ENCODE results near the gene SMAD1.

SMAD1 gene

DNA sequence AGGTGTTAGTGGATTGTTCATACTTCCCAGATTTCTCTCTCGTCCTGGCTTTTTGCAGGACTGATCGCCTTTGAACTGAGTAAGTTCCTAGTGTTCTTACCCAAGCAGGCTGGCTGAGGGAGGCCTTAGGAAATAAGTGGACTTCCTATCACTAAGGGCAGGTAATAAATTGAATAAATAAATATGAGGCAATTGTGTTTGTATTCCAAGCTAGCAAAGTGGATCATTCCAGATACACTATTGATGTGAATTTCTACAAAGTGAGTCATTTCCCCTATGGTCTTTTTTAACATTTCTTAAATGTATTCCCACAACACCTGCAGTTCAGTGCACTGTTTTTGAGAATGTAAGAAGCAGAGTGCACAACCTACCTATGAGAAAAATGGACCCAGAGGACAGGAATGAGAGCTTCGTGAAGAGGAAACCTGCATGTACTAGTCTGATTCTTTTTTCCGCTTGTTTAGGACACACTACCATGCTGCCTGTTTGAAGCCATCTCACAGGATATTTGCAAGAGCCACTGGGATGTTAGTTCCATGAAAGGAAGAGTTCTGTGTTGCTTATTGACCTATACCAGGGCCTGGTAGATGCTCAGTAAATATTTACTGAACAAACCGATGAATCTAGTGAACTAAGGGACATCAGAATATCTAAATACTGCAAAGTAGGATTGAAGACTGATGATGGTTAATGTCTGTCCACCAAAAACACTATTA, 29.0 kb upstream of the SMAD1 start:
- Histone ChIP-seq H3K9ac (ENCODE audit: low read depth in 1 of 2, low read length in 2 of 2) (no peak overlapping the region), H3K4me3 (ENCODE audit: low read length in 2 of 2) (no peak overlapping the region), H3K36me3 (ENCODE audit: control insufficient read depth in 2 of 2, insufficient read depth in 2 of 2, low read length in 2 of 2) (no peaks in the 10 kb centered on the region), H3K27me3 (ENCODE audit: control insufficient read depth in 2 of 2, insufficient read depth in 2 of 2, low read length in 2 of 2) (no peaks in the 10 kb centered on the region), H3K27ac (ENCODE audit: low read depth in 2 of 2, low read length in 2 of 2) (no peak overlapping the region), H3K9me3 (ENCODE audit: control insufficient read depth in 2 of 2, low read length in 2 of 2) (no peaks in the 10 kb centered on the region), H3K4me1 (ENCODE audit: control insufficient read depth in 2 of 2, insufficient read depth in 2 of 2, low read length in 2 of 2) (no peaks in the 10 kb centered on the region)

GRCh38 chr4:145453163-145453520, 28.5 kb upstream of the SMAD1 start:
- H3K9me3 ChIP-seq (ENCODE audit: control insufficient read depth in 2 of 2, low read length in 2 of 2), result no peaks in the 10 kb centered on the region
- H3K9ac ChIP-seq (ENCODE audit: low read depth in 1 of 2, low read length in 2 of 2), result no peak overlapping the region
- no peaks in the 10 kb centered on the region for H3K27me3 ChIP-seq (ENCODE audit: control insufficient read depth in 2 of 2, insufficient read depth in 2 of 2, low read length in 2 of 2)
- no peaks in the 10 kb centered on the region for H3K4me1 ChIP-seq (ENCODE audit: control insufficient read depth in 2 of 2, insufficient read depth in 2 of 2, low read length in 2 of 2)
- no peak overlapping the region for H3K27ac ChIP-seq (ENCODE audit: low read depth in 2 of 2, low read length in 2 of 2)
- no peak overlapping the region for H3K4me3 ChIP-seq (ENCODE audit: low read length in 2 of 2)
- H3K36me3 ChIP-seq (ENCODE audit: control insufficient read depth in 2 of 2, insufficient read depth in 2 of 2, low read length in 2 of 2), result no peaks in the 10 kb centered on the region

GRCh38 chr4:145473203-145473602, 8.4 kb upstream of the SMAD1 start:
- no peak overlapping the region for H3K27ac ChIP-seq (ENCODE audit: low read depth in 2 of 2, low read length in 2 of 2)
- no peak overlapping the region for H3K9ac ChIP-seq (ENCODE audit: low read depth in 1 of 2, low read length in 2 of 2)
- no peaks in the 10 kb centered on the region for H3K36me3 ChIP-seq (ENCODE audit: control insufficient read depth in 2 of 2, insufficient read depth in 2 of 2, low read length in 2 of 2)
- H3K9me3 ChIP-seq (ENCODE audit: control insufficient read depth in 2 of 2, low read length in 2 of 2), result peaks cover 0 to 4% of the 10 kb centered on the region in 2 donors
- no peak overlapping the region for H3K4me3 ChIP-seq (ENCODE audit: low read length in 2 of 2)
- H3K27me3 ChIP-seq (ENCODE audit: control insufficient read depth in 2 of 2, insufficient read depth in 2 of 2, low read length in 2 of 2), result no peaks in the 10 kb centered on the region
- no peaks in the 10 kb centered on the region for H3K4me1 ChIP-seq (ENCODE audit: control insufficient read depth in 2 of 2, insufficient read depth in 2 of 2, low read length in 2 of 2)

GRCh38 chr4:145480257-145480656, 1.4 kb upstream of the SMAD1 start:
- H3K4me1 ChIP-seq (ENCODE audit: control insufficient read depth in 2 of 2, insufficient read depth in 2 of 2, low read length in 2 of 2), result peaks cover 4 to 22% of the 10 kb centered on the region in 2 donors
- H3K27me3 ChIP-seq (ENCODE audit: control insufficient read depth in 2 of 2, insufficient read depth in 2 of 2, low read length in 2 of 2), result no peaks in the 10 kb centered on the region
- no peaks in the 10 kb centered on the region for H3K36me3 ChIP-seq (ENCODE audit: control insufficient read depth in 2 of 2, insufficient read depth in 2 of 2, low read length in 2 of 2)
- no peaks in the 10 kb centered on the region for H3K9me3 ChIP-seq (ENCODE audit: control insufficient read depth in 2 of 2, low read length in 2 of 2)
- H3K9ac ChIP-seq (ENCODE audit: low read depth in 1 of 2, low read length in 2 of 2), result no peak overlapping the region
- H3K27ac ChIP-seq (ENCODE audit: low read depth in 2 of 2, low read length in 2 of 2), result no peak overlapping the region
- H3K4me3 ChIP-seq (ENCODE audit: low read length in 2 of 2), result peak overlapping the region; percentile 12 to 94

GRCh38 chr4:145481942-145482208, 222 bp downstream of the SMAD1 start:
- H3K36me3 ChIP-seq (ENCODE audit: control insufficient read depth in 2 of 2, insufficient read depth in 2 of 2, low read length in 2 of 2), result no peaks in the 10 kb centered on the region
- H3K27me3 ChIP-seq (ENCODE audit: control insufficient read depth in 2 of 2, insufficient read depth in 2 of 2, low read length in 2 of 2), result no peaks in the 10 kb centered on the region
- H3K9me3 ChIP-seq (ENCODE audit: control insufficient read depth in 2 of 2, low read length in 2 of 2), result no peaks in the 10 kb centered on the region
- H3K4me3 ChIP-seq (ENCODE audit: low read length in 2 of 2), result peak overlapping the region; percentile 83 to 94
- H3K9ac ChIP-seq (ENCODE audit: low read depth in 1 of 2, low read length in 2 of 2), result peak overlapping the region in 1 of 2 donors; percentile 93
- H3K27ac ChIP-seq (ENCODE audit: low read depth in 2 of 2, low read length in 2 of 2), result peak overlapping the region; percentile 89 to 94
- peaks cover 4 to 22% of the 10 kb centered on the region in 2 donors for H3K4me1 ChIP-seq (ENCODE audit: control insufficient read depth in 2 of 2, insufficient read depth in 2 of 2, low read length in 2 of 2)

DNA sequence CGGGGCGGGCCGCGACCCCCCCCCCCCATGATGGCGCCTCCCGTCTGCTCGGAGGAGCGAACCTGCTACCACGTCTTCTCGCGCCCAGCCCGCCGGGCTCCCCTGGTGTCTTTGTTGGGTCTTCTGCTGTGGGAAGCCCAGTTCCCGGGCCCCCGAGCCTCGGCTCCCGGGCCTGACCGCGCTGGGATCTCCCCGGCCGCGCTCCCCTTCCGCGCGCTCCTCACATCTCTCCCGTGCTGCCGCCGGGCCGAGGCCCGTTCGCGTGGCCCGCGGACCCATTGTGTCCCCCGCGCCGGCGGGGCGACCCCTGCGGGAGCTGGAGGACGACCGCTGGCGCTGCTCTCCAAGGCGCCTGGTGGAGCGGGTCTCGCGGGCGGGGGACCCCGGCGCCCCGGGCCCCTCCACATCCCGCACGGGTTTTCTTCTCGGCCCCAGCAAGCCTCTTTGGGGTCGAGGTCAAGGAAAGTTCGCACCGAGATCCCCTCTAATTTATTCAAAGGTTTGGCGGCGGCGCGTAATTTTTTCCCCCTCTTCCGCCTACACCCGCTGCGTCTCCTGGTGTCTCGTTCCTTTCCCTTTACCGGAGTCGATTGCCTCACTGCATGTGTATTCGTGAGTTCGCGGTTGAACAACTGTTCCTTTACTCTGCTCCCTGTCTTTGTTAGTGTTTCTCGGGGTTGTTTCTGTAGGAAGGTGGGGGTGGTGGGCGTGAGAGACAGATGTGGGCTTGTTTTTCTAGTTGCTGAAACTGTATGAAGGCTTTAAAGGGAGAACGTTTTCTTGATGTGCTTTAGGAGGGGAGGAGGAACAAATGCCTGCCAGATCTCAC, 770 bp downstream of the SMAD1 start:
- H3K27ac ChIP-seq (ENCODE audit: low read depth in 2 of 2, low read length in 2 of 2), result peak overlapping the region; percentile 89 to 94
- H3K9me3 ChIP-seq (ENCODE audit: control insufficient read depth in 2 of 2, low read length in 2 of 2), result no peaks in the 10 kb centered on the region
- H3K36me3 ChIP-seq (ENCODE audit: control insufficient read depth in 2 of 2, insufficient read depth in 2 of 2, low read length in 2 of 2), result no peaks in the 10 kb centered on the region
- peaks cover 4 to 22% of the 10 kb centered on the region in 2 donors for H3K4me1 ChIP-seq (ENCODE audit: control insufficient read depth in 2 of 2, insufficient read depth in 2 of 2, low read length in 2 of 2)
- H3K27me3 ChIP-seq (ENCODE audit: control insufficient read depth in 2 of 2, insufficient read depth in 2 of 2, low read length in 2 of 2), result no peaks in the 10 kb centered on the region
- peak overlapping the region; percentile 83 to 94 for H3K4me3 ChIP-seq (ENCODE audit: low read length in 2 of 2)
- H3K9ac ChIP-seq (ENCODE audit: low read depth in 1 of 2, low read length in 2 of 2), result peak overlapping the region; percentile 75 to 93

DNA sequence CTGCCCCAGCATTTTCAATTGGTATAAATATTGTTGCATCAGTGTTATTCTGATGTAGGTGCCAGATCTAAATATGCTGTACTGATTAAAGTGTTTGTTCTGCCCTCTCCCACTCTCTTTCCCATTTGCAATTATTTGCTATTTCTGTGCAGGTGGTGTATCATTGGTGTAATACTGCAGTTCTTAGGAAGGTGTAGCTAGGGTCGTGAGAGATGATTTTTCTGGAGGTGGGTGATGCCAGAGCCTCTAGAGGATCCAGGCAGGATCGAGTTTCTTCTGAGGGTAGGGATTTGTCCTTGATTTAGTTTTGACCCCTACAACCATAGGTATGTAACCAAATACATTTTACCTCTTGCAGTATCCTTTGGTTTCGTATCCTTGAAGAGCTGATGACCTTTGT, 1.9 kb downstream of the SMAD1 start:
- H3K4me1 ChIP-seq (ENCODE audit: control insufficient read depth in 2 of 2, insufficient read depth in 2 of 2, low read length in 2 of 2), result peaks cover 4 to 22% of the 10 kb centered on the region in 2 donors
- H3K27me3 ChIP-seq (ENCODE audit: control insufficient read depth in 2 of 2, insufficient read depth in 2 of 2, low read length in 2 of 2), result no peaks in the 10 kb centered on the region
- H3K36me3 ChIP-seq (ENCODE audit: control insufficient read depth in 2 of 2, insufficient read depth in 2 of 2, low read length in 2 of 2), result no peaks in the 10 kb centered on the region
- H3K9me3 ChIP-seq (ENCODE audit: control insufficient read depth in 2 of 2, low read length in 2 of 2), result no peaks in the 10 kb centered on the region
- H3K4me3 ChIP-seq (ENCODE audit: low read length in 2 of 2), result peak overlapping the region; percentile 83 to 94
- H3K9ac ChIP-seq (ENCODE audit: low read depth in 1 of 2, low read length in 2 of 2), result peak overlapping the region in 1 of 2 donors; percentile 93
- H3K27ac ChIP-seq (ENCODE audit: low read depth in 2 of 2, low read length in 2 of 2), result no peak overlapping the region

GRCh38 chr4:145484225-145484846, 2.7 kb downstream of the SMAD1 start:
- H3K9ac ChIP-seq (ENCODE audit: low read depth in 1 of 2, low read length in 2 of 2), result no peak overlapping the region
- peaks cover 4 to 22% of the 10 kb centered on the region in 2 donors for H3K4me1 ChIP-seq (ENCODE audit: control insufficient read depth in 2 of 2, insufficient read depth in 2 of 2, low read length in 2 of 2)
- peak overlapping the region in 1 of 2 donors; percentile 94 for H3K4me3 ChIP-seq (ENCODE audit: low read length in 2 of 2)
- H3K27me3 ChIP-seq (ENCODE audit: control insufficient read depth in 2 of 2, insufficient read depth in 2 of 2, low read length in 2 of 2), result no peaks in the 10 kb centered on the region
- no peaks in the 10 kb centered on the region for H3K9me3 ChIP-seq (ENCODE audit: control insufficient read depth in 2 of 2, low read length in 2 of 2)
- no peaks in the 10 kb centered on the region for H3K36me3 ChIP-seq (ENCODE audit: control insufficient read depth in 2 of 2, insufficient read depth in 2 of 2, low read length in 2 of 2)
- no peak overlapping the region for H3K27ac ChIP-seq (ENCODE audit: low read depth in 2 of 2, low read length in 2 of 2)

DNA sequence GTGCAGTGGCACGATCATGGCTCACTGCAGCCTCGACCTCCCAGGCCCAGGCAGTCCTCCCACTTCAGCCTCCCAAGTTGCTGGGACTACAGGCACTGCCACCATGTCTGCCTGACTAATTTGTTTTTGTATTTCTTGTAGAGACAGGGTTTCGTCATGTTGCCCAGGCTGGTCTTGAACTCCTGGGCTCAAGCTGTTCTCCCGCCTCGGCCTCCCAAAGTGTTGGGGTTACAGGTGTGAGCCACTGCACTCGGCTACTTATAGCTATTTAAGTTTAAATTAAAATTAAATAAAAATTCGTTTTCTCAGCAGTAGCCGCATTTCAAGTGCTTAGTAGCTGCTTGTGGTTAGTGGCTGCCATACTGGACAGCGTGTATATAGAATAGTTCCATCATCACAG, 3.5 kb downstream of the SMAD1 start:
- Histone ChIP-seq H3K4me3 (ENCODE audit: low read length in 2 of 2) (no peak overlapping the region), H3K27ac (ENCODE audit: low read depth in 2 of 2, low read length in 2 of 2) (no peak overlapping the region), H3K36me3 (ENCODE audit: control insufficient read depth in 2 of 2, insufficient read depth in 2 of 2, low read length in 2 of 2) (no peaks in the 10 kb centered on the region), H3K4me1 (ENCODE audit: control insufficient read depth in 2 of 2, insufficient read depth in 2 of 2, low read length in 2 of 2) (peaks cover 4 to 22% of the 10 kb centered on the region in 2 donors), H3K27me3 (ENCODE audit: control insufficient read depth in 2 of 2, insufficient read depth in 2 of 2, low read length in 2 of 2) (no peaks in the 10 kb centered on the region), H3K9me3 (ENCODE audit: control insufficient read depth in 2 of 2, low read length in 2 of 2) (no peaks in the 10 kb centered on the region), H3K9ac (ENCODE audit: low read depth in 1 of 2, low read length in 2 of 2) (no peak overlapping the region)

DNA sequence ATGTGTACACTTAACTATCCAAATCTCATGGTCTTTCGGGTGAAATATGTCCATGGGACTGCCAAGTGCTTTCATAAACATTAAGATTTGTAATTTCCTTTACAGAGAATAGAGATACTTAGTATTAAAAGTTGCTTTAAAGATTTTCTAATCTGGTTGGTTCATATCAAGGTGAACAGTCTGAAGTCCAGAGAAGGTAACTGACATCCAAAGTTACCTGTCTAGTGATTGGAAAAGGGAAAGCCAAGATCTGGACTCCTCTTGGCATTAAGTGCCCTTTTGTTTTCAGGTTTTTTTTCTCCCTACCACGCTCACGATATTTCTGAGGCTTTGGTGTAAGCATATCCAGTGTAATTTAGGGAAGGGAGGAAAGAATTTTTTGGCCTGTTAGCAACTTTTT, 5.0 kb downstream of the SMAD1 start:
- Histone ChIP-seq H3K27ac (ENCODE audit: low read depth in 2 of 2, low read length in 2 of 2) (no peak overlapping the region), H3K9ac (ENCODE audit: low read depth in 1 of 2, low read length in 2 of 2) (no peak overlapping the region), H3K36me3 (ENCODE audit: control insufficient read depth in 2 of 2, insufficient read depth in 2 of 2, low read length in 2 of 2) (no peaks in the 10 kb centered on the region), H3K4me1 (ENCODE audit: control insufficient read depth in 2 of 2, insufficient read depth in 2 of 2, low read length in 2 of 2) (peaks cover 4 to 14% of the 10 kb centered on the region in 2 donors), H3K4me3 (ENCODE audit: low read length in 2 of 2) (no peak overlapping the region), H3K27me3 (ENCODE audit: control insufficient read depth in 2 of 2, insufficient read depth in 2 of 2, low read length in 2 of 2) (no peaks in the 10 kb centered on the region), H3K9me3 (ENCODE audit: control insufficient read depth in 2 of 2, low read length in 2 of 2) (no peaks in the 10 kb centered on the region)
